ENCODE measurements around the gene LMNTD2.

LMNTD2 gene

DNA sequence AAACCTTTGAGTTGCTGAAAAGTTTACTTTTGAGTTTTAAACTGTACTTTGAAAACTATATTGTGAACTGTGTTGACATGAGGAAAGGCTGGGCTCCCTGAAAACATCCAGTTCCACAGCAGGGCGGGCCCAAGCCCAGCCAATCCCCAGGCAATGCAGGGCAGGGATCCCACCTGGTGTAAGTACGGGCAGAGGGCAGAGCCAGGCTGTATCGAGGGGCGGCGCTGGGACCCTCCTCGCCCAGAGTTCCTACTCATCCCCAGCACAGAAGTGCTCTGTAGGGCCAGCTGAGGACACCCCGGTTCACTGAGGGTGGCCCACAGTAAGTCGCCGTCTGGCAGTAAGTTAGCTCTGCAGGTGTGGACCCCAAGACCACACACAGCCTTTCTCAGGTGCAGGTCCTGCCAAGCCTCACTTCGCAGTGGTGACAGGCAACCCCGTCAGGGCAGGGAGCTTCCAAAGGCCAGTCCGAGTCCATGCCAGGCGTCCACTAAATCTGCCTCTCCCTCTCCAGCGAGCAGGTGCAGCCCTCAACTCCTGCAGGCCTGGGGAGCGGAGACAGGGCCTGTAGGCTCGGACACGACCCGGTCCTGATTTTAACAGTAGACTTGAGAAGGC lies 6.6 kb upstream of the LMNTD2 start:
- peak; percentile 1 for DNase-seq

DNA sequence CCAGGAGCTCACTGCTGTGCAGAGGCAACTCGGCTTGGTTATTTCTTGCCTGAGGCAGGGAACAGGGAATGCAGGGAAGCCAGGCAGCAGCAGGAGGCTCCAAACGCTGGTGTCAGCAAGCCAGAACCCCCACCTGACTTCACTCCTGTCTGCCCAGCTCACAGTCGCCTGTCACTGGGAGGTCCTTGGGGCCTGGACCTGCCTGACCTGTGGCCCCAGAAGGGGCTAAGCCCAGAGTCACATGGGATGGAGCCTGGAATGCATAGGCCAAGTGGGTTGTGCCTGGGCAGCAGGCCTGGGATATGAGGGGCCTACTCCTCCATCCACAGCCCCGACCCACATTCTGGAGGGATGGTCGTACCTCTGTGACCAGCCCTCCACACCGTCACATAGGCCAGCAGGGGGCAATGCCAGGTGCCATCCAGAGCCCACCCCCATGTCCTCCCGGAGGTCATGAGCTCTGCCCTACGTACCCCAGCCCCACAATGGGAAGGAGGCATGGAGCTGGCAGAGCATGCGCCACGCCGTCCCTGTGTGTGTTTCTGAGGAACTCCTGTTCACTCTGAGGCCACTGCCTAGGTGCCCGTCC lies 5.5 kb upstream of the LMNTD2 start:
- DNase-seq: peak; percentile 43

GRCh38 chr11:563812-564578 lies 3.5 kb upstream of the LMNTD2 start:
- no peak for DNase-seq

DNA sequence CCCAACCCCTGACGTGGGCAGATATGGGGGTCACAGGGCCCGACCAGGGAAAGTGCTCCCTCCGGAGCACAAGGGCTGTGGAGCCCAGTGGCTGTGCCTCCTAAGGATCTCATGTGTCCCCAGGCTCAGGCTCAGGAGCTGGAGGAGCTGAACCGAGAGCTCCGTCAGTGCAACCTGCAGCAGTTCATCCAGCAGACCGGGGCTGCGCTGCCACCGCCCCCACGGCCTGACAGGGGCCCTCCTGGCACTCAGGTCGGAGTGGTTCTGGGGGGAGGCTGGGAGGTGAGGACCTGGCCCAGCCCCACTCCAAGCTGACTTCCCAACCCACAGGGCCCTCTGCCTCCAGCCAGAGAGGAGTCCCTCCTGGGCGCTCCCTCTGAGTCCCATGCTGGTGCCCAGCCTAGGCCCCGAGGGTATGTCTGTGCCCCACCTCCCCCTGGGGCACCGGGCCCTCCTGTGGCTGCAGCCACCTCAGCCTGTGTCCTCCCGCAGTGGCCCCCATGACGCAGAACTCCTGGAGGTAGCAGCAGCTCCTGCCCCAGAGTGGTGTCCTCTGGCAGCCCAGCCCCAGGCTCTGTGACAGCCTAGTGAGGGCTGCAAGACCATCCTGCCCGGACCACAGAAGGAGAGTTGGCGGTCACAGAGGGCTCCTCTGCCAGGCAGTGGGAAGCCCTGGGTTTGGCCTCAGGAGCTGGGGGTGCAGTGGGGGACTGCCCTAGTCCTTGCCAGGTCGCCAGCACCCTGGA lies 2.7 kb upstream of the LMNTD2 start:
- DNase-seq: no peak

GRCh38 chr11:562046-562645 lies 1.6 kb upstream of the LMNTD2 start:
- peak; percentile 0 for DNase-seq

- peak; percentile 92 for DNase-seq
Measured at GRCh38 chr11:561148-562003, 838 bp upstream of the LMNTD2 start.

DNA sequence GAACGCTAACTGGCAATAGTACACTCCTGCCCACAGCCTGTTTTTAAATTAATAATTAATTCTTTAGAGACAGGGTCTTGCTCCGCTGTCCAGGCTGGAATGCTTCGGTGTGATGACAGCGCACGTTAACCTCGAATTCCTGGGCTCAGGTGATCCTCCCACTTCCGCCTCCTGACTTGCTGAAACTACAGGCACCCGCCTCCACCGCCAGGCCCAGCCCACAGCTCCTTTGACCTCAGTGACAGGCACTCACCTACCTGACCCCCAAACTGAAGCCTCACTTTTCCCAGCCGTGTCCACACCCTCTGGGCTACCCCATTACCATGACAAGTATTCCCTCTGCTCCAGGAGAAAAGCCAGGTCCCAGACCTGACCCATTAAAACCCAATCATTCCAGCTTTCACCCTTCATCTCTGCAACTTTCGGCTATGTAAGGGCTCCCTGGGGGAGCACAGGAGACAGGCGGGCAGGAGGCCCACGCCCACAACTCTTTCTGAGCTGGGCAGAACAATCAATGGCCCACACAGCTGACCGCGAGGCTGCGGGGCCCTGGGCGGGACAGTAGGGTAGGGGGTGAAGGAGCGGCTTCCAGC lies 730 bp downstream of the LMNTD2 start:
- peak; percentile 9 for DNase-seq

- DNase-seq: no peak
Measured at GRCh38 chr11:559020-559620, 1.4 kb downstream of the LMNTD2 start.

DNA sequence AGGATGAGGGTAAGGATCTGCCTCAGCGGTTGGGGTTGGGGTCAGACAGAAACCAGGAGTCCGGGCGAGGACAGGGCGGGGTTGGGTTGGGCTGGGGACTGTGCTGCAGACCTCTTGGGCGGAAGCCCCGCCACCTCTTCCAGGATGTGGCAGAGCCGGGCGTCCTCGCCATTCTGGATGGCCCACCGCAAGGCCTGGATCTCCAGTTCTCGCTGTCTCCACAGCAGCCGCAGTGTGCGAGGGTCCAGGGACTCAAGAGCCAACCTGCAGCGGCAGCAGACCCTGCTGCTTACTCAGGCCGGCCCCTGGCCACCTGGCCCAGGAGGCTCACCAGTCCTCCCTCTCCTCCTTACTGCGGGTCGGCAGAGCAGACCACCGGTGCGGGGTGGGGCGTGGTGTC lies 2.0 kb downstream of the LMNTD2 start:
- no peak for DNase-seq

DNA sequence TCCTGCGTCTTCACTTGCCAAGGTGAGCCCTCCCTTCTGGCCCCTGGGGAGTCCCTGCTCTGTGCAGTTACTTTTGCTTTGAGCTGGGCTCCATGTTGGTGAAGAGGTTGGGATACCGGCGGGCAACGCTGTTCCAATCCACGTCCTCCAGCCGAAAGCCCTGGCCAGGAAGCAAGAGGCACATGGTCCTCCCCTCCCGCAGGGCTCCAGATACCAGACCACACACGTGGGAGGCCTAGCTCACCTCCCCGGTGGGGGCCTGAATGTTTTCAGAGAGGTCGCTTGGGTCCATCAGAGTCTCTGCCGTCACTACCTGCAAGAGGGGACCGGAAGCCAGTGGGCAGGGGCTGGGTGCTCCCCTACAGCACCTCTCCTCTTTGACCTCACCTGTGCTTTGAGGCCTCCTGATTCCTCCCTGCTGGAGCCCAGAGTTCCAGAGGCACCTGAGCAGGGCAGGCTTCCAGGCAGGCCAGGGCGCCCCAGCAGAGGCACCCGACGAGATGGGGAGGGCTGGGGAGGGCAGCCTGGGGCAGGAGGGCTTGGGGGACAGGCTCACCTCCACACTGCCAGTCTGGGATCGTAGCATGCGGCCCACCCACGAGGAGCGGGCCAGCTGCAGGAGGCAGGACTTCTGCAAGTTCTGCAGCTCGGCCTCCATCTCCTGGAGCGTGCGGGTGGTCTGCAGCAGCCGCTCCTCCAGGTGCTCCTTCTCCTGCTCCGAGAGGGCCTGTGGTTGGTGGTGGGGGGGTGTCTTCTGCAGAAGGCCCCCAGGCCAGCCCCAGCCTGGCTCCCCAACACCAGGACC lies 3.0 kb downstream of the LMNTD2 start:
- DNase-seq: no peak

DNA sequence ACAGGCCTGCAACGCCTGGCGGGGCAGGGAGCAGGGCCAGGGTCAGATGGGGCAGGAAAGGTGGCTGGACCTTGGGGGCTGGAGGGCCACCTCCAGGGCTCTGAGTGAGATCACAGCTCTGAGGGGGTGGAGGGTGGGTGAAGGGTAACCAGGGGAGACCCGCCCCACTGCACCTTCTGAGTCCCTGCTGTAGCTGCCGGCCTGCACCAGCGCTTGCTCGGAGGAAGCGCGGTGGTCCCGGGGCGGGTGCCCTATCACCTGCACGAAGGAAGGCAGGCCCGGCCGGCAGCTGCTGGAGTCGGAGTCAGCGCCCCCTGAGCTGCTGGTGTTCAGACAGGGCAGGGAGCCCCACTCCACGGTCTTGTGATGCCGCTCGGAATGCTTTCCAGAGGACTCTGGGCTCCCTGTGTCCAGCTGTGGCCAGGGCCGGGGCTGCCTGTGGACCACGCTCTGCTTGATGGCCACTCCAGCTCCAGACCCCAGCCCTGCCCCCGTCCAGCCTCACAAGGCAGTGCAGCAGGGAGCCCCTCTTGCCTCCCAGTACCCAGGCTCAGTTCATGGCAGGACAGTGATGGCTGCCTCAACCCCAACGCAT lies 3.8 kb downstream of the LMNTD2 start:
- no peak for DNase-seq

DNA sequence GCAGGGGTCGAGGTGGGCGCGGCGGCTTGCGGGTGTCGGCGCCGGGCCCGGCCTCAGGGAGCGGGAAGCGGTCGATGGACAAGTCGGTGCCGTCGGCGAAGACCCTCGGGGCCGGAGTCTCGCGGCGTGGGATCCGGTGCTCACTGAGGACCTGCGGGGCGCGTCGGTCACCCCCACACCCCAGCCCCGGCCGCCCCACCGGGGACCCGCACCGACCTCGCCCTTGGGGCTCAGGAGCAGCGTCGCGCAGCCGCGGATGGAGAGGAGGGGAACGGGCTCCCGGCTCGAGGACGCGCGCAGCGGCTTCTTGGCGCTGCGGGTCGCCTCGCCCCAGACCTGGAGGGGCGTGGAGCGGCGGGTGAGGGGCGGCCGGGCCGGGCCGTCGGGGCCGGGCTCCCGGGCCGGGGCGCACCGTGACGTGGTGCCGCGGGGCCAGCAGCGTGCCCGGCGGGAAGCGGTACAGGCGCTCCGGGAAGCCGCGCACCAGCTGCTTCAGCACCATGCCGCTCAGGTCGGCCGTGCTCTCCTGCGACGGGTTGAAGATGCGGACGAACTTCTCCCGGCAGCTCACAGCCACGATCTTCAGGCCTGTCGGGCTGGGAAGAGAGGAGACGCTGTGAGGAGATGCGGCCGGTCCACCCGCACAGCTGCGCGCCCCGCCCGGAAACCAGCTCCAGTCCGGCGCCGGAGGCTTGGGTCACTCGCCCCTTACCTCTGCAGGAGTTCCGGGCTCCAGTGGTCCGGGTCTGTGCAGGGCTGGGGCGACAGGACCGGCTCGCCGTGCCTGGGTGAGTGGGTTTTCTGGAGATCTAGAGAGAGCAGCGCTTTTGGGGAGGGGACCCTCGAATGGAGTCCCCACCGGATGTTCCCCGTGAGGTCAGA lies 4.5 kb downstream of the LMNTD2 start:
- no peak for DNase-seq

DNA sequence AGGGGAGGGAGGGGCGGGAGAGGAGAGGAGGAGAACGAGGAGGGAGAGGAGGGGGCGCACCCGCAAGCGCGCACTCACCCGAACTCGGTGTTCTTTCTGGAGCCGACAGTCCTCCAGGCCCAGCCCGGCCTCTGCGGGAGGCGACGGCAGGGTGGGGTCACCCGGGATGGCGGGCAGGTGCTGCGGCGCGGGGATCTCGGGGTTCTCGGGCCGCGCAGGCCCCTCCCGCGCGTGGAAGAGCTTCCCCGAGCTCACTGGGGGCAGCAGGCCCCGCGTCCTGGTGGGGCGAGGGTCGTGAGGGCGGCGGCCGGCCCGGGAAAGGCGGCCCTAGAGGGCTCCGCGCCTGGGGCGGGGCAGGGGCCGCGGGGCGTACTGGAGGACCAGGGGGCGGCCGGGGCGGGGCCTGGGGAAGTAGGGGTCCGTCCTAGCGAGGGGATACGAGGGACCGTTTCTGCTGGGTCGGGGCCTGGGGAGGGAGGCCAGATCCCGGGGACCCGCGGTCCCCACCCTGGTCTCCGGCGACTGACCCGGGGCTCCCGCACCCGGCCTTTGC lies 5.2 kb downstream of the LMNTD2 start:
- no peak for DNase-seq

GRCh38 chr11:554428-555226 lies 5.9 kb downstream of the LMNTD2 start:
- DNase-seq: peak; percentile 68

GRCh38 chr11:553988-554340 lies 6.6 kb downstream of the LMNTD2 start:
- DNase-seq: no peak

DNA sequence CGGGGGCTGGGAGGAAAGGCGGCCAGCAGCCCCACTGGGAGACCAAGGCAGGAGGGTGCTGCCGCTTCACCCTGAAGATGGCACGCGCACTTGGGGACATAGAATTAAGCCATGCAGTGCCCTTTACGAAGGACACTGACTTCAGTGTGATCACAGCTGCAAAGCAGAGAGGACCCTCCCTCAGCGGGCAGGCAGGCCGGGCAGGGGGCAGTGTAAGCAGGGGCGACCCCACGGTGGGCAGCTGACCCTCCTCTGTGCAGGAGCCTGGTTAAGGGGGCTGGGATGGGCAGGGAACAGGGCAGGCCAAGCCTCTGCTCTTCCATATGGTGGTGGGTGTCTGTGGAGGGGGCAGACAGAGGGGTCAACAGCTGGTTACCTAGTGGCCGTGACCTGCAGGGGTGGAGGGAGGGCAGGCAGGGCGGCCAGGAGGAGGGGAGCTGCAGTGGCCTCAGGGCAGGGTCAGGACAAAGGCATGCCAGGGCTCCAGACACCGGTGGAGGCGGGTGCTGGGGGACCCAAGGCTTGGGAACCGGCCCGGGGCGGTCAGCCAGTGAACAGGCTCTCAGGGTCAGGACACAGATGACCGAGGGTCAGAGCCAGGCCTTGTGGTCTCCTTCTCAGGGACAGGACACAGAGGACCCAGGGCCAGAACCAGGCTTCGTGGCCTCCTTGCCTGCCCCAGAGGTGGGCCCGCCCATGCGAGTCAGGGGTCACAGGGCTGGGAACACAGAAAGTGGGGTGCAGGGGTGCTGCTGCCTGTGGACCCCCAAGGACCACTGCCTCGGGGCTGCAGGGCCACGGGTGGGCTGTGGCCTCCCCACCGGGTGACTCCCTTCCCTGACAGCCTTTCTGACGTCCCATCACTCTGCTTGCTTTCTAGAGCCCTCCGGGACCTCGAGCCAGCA lies 7.2 kb downstream of the LMNTD2 start:
- no peak for DNase-seq

DNA sequence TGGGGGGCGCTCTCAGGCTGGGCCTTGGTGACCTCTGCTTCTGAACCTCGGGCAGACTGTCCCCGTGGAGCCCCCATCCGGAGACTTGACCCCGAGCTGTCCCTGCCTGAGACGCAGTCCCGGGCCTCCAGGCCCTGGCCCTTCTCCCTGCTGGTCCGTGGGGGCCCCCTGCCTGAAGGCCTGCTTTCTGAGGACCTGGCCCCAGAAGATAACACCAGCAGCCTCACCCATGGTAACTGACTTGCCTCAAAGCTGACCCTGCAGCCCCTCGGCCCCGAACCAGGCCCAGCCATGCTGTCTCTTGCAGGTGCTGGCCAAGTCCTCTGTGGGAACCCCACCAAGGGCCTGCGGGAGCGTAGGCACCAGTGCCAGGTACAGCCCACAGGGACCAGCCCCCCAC lies 8.9 kb downstream of the LMNTD2 start:
- no peak for DNase-seq
